GM19328 (cell line): ENCODE measurements around the gene NME7.
A peak's percentile ranks its signal among the peaks of the same experiment; 100 is the strongest.
"Not testable (repeated sequence)": the region's sequence is repeated elsewhere in the genome, so short reads cannot be mapped to it uniquely, and the experiment has no call there.

Source experiments
- ATAC-seq: cut with Tn5 transposase; IDR thresholded peaks from one replicate; pipeline ENCODE4 v1.9.1; 2021; ENCODE audit warnings: mild to moderate bottlenecking, moderate library complexity; ENCODE audit not compliant: unreplicated experiment

Gene NME7

DNA sequence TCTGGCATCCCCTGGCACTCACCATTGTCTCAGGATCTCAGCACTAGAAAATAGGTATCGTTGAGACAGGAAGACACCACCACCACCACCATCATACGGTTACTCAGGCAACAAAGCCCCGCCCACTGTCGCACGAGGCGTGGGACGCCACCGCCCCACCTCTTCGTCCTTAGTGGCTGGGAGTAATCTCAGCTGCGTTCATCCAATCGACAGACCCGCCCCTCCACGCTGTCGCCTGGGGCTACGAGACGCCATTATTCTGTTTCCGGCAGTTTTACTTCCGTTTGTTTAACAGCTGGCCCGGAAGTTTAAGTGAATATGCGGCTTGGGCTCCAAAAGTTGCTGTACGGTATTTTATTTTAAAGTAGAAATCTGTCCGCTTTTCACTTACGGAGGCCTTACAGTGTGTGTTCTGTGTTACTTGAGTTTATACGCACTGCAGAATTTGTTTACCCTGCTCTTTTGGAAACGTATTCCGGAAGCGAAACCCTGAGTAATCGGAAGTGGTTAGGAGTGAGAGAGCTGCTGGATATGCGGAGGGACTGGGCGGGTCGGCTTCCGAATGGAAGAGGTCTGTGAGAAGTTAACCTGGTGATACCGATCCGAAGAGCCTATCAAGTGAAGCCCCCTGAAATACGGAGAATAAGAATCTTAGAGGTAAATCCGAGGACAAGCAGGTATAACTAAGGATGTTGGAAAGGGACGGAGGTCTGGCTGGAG, at the start of gene NME7, which contains the start of gene BLZF1:
TSS of gene NME7 (minus strand) at position 112 of the 720 bp plus-strand sequence. CDS start at position 25, 87 bp downstream.
TSS of gene BLZF1 (plus strand) at position 510 of the 720 bp plus-strand sequence. CDS start 1,328 bp downstream, outside the sequence.
- ATAC-seq = peak; percentile 98

DNA sequence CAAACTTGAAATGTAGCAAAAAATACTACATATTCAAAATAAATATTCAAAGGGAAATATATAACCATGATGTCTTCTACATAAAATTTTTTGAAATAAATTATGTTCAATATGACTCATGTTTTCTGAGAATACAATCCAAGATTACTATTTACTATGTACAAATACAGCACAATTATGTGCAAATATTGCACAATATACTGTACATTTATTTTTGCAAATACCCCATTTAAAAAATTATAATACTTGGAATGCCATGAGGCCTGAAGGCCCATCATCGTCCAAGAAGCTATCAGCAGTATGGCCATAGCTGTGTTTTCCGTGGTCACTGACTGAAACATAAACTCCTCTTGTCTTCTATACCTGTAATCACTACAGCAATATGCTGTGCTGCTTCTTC, 47.4 kb upstream of the NME7 start:
- ATAC-seq = no peak

GRCh38 chr1:169408340-169408739, 40.7 kb upstream of the NME7 start:
- not testable (repeated sequence) for ATAC-seq

- ATAC-seq = not testable (repeated sequence)
Measured at GRCh38 chr1:169402578-169402977, 35.0 kb upstream of the NME7 start.

GRCh38 chr1:169395955-169396354, 28.4 kb upstream of the NME7 start:
- no peak for ATAC-seq

DNA sequence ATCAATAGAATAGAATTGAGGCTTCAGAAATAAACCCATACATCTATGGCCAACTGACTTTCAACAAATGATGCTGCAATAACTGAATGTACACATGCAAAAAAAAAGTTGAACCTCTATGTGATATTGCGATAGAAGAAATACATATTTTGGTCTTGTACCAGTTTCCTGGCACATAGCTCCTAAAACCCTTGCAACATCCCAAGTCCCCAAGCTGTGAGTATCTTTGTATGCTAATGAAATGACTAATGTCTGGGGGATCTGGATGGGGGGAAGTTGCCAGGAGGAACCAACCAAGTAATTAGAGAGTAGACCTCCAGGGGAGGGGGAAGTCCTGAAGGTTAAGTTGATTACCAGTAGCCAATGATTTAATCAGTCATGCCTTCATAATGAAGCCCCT, 24.8 kb upstream of the NME7 start:
- ATAC-seq = no peak

GRCh38 chr1:169390303-169390702, 22.7 kb upstream of the NME7 start:
- ATAC-seq = no peak

DNA sequence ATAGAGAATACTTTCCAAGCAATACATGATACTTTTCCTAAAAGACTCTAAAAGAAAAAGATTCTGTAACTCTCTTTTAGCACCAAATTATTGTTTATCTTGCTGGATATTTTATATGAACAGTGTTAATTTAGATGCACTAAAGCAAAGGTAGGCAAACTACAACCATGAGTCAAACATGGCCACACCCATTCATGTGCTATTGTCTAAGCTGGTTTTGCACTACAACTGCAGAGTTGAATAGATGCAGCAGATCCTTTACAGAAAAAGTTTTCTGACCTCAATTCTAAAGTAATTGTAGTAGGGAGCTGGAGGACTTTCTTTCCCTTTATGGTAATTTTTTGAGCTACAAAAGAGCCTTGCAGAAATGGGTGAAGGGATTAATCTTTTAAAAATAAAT, 19.8 kb upstream of the NME7 start:
- ATAC-seq = no peak

- ATAC-seq = no peak
Measured at GRCh38 chr1:169383449-169383848, 15.9 kb upstream of the NME7 start.

GRCh38 chr1:169381162-169381561, 13.6 kb upstream of the NME7 start:
- no peak for ATAC-seq

DNA sequence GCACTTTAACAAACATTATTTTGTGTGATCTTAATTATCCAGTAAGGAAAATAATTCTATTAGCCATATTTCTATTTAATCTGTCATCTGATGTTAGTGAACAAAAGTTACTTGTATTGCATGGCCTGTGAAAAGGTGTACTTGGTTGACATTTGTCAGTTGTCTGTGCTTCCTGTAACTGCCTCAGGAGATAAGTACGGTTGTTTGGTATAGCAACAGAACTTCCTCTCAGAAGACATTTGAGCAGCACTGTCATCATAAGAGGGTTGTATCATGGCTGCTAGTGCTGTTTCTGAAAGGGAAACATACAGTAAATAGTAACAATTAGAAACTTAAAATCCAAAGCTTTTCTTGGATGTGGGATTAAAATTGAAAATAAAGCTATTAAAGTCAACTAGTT, 3.8 kb upstream of the NME7 start:
- no peak for ATAC-seq

DNA sequence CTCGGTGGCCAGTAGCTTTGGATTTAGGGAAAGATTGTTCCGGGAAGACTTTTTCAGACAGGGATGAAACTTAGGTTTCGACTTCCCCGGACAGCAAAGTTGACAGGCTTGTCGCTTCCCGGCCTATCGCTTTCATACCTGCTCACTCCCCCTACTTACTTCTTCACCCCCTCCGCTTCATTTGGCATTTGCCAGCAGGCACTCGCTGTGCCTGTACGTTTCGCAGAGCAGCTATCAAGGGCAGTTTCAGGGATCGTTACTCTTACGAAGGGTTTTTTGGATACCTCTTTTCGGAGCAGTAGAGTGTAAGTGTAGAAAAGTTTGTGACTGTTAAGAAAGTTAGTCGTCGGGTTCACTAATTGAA, 791 bp upstream of the NME7 start:
- no peak for ATAC-seq

- ATAC-seq = no peak
Measured at GRCh38 chr1:169367096-169367685, 406 bp downstream of the NME7 start.

- ATAC-seq = no peak
Measured at GRCh38 chr1:169364948-169365347, 2.6 kb downstream of the NME7 start.

GRCh38 chr1:169363046-169363730, 4.4 kb downstream of the NME7 start:
- peak; percentile 23 for ATAC-seq

GRCh38 chr1:169361281-169361680, 6.3 kb downstream of the NME7 start:
- no peak for ATAC-seq

DNA sequence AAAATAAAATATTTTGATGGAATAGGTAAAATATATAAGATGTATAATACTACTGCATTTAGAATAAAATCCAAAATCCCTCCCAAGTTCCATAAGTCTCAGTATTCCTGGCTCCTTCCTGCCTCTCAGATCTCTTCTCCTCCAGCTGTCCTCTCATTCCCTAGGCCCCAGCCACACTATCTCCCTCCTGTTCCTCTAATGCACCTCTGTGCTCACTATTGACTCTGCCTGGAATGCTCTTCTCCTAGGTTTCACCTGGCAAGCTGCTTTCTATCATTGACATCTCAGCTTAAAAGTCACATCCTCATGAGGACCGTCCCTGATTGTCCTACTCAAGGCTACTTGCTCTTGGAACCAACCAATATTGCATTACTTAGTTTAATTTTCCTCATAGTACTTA, 7.2 kb downstream of the NME7 start:
- ATAC-seq = no peak

GRCh38 chr1:169348383-169349036, 19.1 kb downstream of the NME7 start:
- no peak for ATAC-seq

DNA sequence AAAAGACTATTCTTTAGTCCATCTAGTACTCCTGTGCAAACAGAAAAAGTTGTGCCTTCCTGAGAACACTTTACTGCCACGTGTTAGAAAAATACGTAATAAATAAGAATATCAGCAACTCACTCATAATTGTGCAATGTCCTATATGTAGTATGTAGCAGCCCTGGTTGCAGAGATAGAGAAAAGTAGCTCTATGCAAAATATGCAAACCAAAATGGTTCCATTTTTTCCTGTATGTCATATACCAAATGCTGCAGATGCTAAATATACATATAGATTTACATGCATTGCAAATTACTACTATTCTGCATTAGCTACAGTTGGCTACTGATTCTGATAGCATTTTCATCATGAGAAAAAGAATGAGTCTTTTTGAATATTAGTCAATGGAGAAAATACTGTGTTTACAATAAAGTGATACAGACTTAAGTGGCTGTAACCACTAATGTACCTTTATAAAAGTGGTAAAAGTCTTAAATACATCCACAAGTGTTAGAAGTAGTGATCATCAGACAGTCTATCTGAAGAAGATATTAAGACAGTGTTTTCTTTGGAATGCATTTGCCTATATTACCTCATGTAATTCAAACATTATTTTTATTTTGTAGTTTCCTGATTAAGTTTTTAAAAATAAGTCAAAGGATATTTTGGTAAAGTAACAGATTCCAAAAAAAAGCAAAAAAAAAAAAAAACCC, 19.8 kb downstream of the NME7 start:
- ATAC-seq = no peak

- no peak for ATAC-seq
Measured at GRCh38 chr1:169346036-169346589, 21.5 kb downstream of the NME7 start.

- ATAC-seq = no peak
Measured at GRCh38 chr1:169345511-169345910, 22.1 kb downstream of the NME7 start.
